Measurements from ENCODE around the gene LCP2.

DNA sequence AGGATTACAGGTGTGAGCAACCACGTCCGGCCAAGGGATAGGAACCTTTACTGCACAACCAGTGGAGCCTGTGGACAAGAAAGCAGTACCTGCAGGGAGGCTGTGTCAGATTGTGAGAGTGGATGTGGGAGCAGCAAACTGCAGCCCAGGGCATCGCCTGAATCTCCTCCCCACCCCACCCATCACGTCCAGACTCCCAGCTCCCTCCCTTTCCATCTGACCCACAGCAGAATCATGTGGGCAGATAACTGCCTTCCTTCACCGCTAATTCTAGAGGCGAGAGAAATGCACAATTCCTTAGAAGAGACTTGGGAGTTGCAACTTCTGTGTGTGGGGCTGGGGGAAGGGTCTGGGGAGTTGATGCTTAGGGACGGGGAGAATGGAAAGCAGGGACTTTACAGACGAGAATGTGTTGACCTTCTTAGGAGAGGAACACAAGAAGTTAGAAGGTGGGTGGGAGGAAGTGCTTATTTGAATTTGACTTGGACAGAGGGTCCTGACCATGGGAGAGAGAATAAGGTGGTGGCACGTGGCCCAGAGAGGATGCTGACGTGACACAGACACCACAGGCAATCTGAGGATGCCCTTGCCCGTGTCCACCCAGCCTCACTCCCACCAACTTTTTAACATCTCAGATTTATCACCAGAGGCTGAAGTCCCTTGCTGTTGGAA, 4.5 kb upstream of the LCP2 start:
- no peak for TF ChIP-seq CTCF (IDR thresholded peaks at IDR 0.05)
- no peak for TF ChIP-seq POLR2A (IDR thresholded peaks at IDR 0.05)

Measured in upper lobe of left lung (tissue), 4 donors.